GM06990 (cell line): ENCODE data around the gene PROX1.

Source experiments
- DNase-seq: peaks from one replicate; pipeline ENCODE4 v3.0.0-alpha.2; 2011; ENCODE audit not compliant: insufficient read length; ENCODE audit errors: extremely low read depth
- H3K27me3 ChIP-seq: replicated peaks from 2 replicates; pipeline ENCODE4 v1.6.0; 2011; ENCODE audit warnings: low read length; ENCODE audit not compliant: control insufficient read depth, insufficient read depth
- H3K36me3 ChIP-seq: 2 replicates; pipeline ENCODE4 v1.5.1; 2011; ENCODE audit warnings: low read length; ENCODE audit not compliant: control insufficient read depth, insufficient read depth
- H3K4me3 ChIP-seq: replicated peaks from 2 replicates; pipeline ENCODE4 v1.5.1; 2011; ENCODE audit warnings: low read depth, mild to moderate bottlenecking, control low read depth, low read length
- TF ChIP-seq, protein P1 (sequence below): IDR thresholded peaks from 2 replicates; pipeline ENCODE4 v1.5.1; 2011; ENCODE audit warnings: low read length, control low read depth, mild to moderate bottlenecking, inconsistent platforms; ENCODE audit not compliant: insufficient read depth, poor library complexity, severe bottlenecking

PROX1 gene

GRCh38 chr1:214013614-214014377 is 26.0 kb downstream of the PROX1 start:
- DNase-seq: no peak
- TF ChIP-seq, protein P1, sequence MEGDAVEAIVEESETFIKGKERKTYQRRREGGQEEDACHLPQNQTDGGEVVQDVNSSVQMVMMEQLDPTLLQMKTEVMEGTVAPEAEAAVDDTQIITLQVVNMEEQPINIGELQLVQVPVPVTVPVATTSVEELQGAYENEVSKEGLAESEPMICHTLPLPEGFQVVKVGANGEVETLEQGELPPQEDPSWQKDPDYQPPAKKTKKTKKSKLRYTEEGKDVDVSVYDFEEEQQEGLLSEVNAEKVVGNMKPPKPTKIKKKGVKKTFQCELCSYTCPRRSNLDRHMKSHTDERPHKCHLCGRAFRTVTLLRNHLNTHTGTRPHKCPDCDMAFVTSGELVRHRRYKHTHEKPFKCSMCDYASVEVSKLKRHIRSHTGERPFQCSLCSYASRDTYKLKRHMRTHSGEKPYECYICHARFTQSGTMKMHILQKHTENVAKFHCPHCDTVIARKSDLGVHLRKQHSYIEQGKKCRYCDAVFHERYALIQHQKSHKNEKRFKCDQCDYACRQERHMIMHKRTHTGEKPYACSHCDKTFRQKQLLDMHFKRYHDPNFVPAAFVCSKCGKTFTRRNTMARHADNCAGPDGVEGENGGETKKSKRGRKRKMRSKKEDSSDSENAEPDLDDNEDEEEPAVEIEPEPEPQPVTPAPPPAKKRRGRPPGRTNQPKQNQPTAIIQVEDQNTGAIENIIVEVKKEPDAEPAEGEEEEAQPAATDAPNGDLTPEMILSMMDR: no peak
- H3K36me3 ChIP-seq: no peaks in the 10 kb centered on the region
- H3K4me3 ChIP-seq: no peak overlapping the region
- no peaks in the 10 kb centered on the region for H3K27me3 ChIP-seq

DNA sequence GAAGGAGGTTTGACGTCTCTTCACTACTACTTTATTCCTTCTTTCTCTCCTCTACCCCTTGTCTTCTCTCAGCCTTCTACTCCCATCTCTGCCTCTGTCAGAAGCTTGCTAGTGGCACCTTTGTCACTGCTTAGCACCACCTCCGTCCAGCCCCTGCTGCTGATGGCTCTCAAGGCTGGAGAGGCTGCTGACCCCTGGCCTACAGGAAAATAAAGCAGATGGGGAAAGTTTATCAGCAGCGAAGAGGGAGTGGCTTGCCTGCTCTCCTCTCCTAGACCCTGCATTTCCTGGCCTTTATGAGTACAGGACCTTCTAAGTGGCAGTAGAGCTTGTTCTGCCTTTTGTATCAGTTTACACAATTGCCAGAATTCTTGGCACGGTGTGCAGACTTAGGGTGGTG is 27.0 kb downstream of the PROX1 start:
- Histone ChIP-seq H3K36me3 (no peaks in the 10 kb centered on the region), H3K4me3 (no peak overlapping the region), H3K27me3 (no peaks in the 10 kb centered on the region)
- no peak for DNase-seq
- TF ChIP-seq, protein P1: no peak

- TF ChIP-seq, protein P1: no peak
- no peak for DNase-seq
- Histone ChIP-seq H3K27me3 (no peaks in the 10 kb centered on the region), H3K4me3 (no peak overlapping the region), H3K36me3 (no peaks in the 10 kb centered on the region)
These were observed 29.6 kb downstream of the PROX1 start for GRCh38 chr1:214017191-214017982.

DNA sequence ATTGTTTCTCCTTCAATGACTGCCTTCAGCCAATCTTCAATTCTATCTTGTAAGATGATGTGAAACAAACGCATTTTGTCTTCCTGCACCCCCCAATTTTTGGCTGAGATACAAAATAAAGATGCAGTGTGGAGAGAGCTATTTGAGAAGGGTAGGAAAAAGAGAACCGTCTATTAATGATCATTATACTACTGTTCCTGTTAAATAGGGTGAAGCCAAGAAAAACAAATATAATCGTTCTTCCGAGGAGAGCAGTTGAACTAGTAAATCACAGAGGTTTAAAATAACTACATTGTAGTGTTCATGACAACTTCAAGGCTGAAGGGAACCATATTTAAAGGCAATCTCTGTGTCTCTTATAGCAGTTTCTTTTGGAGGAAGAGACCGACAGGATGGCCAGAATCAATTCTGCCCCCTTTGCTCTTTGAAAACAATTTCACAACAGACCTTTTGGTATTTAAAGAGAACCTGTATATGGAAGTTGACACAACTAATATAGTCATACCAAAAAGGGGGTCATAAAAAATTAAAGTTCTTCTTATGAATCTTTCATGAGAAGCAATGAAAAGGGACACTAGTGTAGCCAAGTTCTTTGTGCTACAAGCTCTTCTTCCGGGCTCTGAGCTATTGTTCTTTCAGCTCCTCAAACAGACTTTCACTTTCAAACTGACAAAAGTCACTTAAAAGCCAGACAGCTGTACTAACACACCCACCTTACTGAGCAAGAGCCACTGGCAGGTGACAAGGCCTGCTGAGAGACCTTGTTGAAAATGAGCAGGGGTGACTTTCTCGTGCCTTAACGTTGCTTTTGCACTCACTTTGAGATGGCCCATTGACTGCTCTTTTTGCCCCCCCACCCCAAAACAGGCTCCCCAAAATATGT is 30.9 kb downstream of the PROX1 start:
- no peaks in the 10 kb centered on the region for H3K27me3 ChIP-seq
- no peak overlapping the region for H3K4me3 ChIP-seq
- DNase-seq: peak; percentile 6
- no peaks in the 10 kb centered on the region for H3K36me3 ChIP-seq
- TF ChIP-seq, protein P1: no peak

GRCh38 chr1:214019499-214019898 is 31.7 kb downstream of the PROX1 start:
- no peak for DNase-seq
- no peaks in the 10 kb centered on the region for H3K27me3 ChIP-seq
- no peaks in the 10 kb centered on the region for H3K36me3 ChIP-seq
- TF ChIP-seq, protein P1: no peak
- no peak overlapping the region for H3K4me3 ChIP-seq
